DMS153 (cell line): Measurements from ENCODE around the gene TLN1.

Experiments
- DNase-seq: peaks from one replicate; lab custom pipeline; 2025; lab: John Stamatoyannopoulos, UW

TLN1 gene

DNA sequence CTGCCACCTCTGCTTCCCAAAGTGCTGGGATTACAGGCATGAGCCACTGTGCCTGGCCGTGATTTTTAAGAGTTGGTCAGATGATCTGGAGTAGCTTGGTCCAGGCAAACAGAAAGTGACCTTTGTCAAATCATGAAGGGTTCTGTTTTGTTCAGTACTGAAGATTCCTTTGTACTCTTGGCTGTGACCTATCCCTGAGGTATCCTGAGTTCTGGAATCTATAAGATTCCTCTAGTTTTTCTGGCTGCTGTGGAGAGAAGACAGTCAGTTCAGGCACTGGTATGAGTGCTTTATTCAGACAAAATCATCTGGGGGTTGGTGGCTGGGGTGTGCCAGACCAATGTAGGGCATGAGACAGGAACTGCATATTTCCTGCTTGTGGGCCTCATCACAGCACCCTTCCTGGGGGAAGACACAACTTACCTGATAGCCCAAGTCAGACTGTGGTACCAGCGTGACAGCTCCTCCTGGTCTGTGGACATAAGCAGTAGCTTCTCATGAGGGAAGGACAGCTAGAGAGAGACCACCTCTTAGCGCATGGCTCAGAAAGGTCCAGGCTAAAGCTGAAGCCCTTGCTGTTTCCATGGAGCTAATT is 70.1 kb downstream of the TLN1 start:
- no peak for DNase-seq

- DNase-seq = no peak
Measured at GRCh38 chr9:35660966-35661415, 71.0 kb downstream of the TLN1 start.

DNA sequence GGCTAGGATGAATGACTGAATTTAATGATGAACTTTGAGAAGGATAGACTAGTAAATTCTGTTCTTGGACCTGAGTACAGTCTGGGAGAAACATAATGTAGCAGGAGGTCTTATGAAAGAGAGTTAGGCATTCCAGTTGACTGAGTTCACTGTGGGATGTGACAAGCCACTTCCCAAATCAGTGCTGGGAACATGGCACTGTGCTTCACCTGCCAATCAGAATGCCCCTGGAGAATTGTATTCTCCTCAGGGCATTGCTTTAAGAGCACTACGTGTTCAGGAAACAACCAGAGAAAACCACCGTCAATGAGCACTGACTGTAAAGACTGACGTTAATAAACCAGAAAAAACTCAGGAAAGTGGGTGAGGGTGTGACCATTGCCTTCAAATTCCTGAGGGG is 72.7 kb downstream of the TLN1 start:
- peak; percentile 23 for DNase-seq

- DNase-seq = no peak
Measured at GRCh38 chr9:35658968-35659220, 73.1 kb downstream of the TLN1 start.

- peak; percentile 57 for DNase-seq
Measured at GRCh38 chr9:35658137-35658967, 73.6 kb downstream of the TLN1 start, which contains the start of gene CCDC107. Gene CCDC107 (plus strand): TSS chr9:35658292. CDS start chr9:35658380, 88 bp downstream.

GRCh38 chr9:35657546-35658136 is 74.4 kb downstream of the TLN1 start, which contains the start of gene RMRP:
Gene RMRP (minus strand): TSS chr9:35658019.
- DNase-seq = peak; percentile 99

- no peak for DNase-seq
Measured at GRCh38 chr9:35656831-35657545, 75.0 kb downstream of the TLN1 start.

DNA sequence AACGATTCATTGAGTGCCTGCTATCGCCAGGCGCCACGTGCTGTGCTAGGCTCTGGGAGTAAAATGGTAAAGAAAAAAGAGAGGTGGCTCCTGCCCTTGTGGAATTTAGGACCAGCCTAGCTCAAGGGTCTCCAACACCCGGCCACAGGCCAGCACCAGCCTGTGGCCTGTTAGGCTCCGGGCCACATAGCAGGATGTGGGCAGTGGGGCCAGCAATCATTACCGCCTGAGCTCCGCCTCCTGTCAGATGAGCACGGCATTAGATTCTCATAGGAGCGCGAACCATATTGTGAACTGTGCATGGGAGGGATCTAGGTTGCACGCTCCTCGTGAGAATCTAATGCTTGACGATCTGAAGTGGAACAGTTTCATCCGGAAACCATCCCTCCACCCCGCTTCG is 75.6 kb downstream of the TLN1 start:
- DNase-seq = no peak

- DNase-seq = no peak
Measured at GRCh38 chr9:35653611-35654010, 78.4 kb downstream of the TLN1 start.

GRCh38 chr9:35652829-35653209 is 79.2 kb downstream of the TLN1 start:
- DNase-seq = no peak

- no peak for DNase-seq
Measured at GRCh38 chr9:35651956-35652828, 79.8 kb downstream of the TLN1 start.

GRCh38 chr9:35650341-35651158 is 81.4 kb downstream of the TLN1 start, which contains the start of gene SIT1:
Gene SIT1 (minus strand): TSS chr9:35650931. CDS start chr9:35650853, 78 bp downstream.
- no peak for DNase-seq

- DNase-seq = no peak
Measured at GRCh38 chr9:35649431-35650340, 82.3 kb downstream of the TLN1 start.
